ENCODE data around the gene KRTAP10-4. TPM values are rescaled to one million over a fixed set of nuclear protein-coding genes. Genes with fewer than 3 reads are reported as not detected.

Gene KRTAP10-4
- total RNA-seq, 4 donors from 2014 or later = not detected

GRCh38 chr21:44529503-44530125, 43.9 kb upstream of the KRTAP10-4 start:
- no peak for DNase-seq
- H3K4me1 ChIP-seq = no peaks in the 10 kb centered on the region
- no peaks in the 10 kb centered on the region for H3K27me3 ChIP-seq
- no peak overlapping the region for H3K27ac ChIP-seq
- WGBS, 2 donors (ENCODE audit: low coverage in 1 of 2) = 48 to 82% methylated on average over 3 to 23 of the region's 23 CpGs
- H3K4me3 ChIP-seq = no peak overlapping the region
- in situ Hi-C loops (cut with MboI; ENCODE audit: low pct_ligation_motif_present in 1 of 4, low pct_unique_long_range_greater_than_20kb in 1 of 4, low sequenced_read_pairs in 3 of 4) (no loop called here), intact Hi-C loops (cut with DNase I; ENCODE audit: low total_unique reads) (no loop called here)
- TF ChIP-seq EP300 (IDR thresholded peaks at IDR 0.05; ENCODE audit: low read depth) (no peak), POLR2A (IDR thresholded peaks at IDR 0.05) (no peak), POLR2AphosphoS5 (IDR thresholded peaks at IDR 0.05) (no peak), CTCF (IDR thresholded peaks at IDR 0.05) (no peak)
- H3K9me3 ChIP-seq = no peaks in the 10 kb centered on the region
- H3K36me3 ChIP-seq = no peaks in the 10 kb centered on the region

- TF ChIP-seq EP300 (IDR thresholded peaks at IDR 0.05; ENCODE audit: low read depth) = no peak
- no peak for TF ChIP-seq CTCF (IDR thresholded peaks at IDR 0.05)
- TF ChIP-seq POLR2A (IDR thresholded peaks at IDR 0.05) = no peak
- TF ChIP-seq POLR2AphosphoS5 (IDR thresholded peaks at IDR 0.05) = no peak
- Histone ChIP-seq H3K4me3 (no peak overlapping the region), H3K4me1 (no peaks in the 10 kb centered on the region), H3K9me3 (no peaks in the 10 kb centered on the region), H3K27me3 (no peaks in the 10 kb centered on the region), H3K36me3 (no peaks in the 10 kb centered on the region), H3K27ac (no peak overlapping the region)
- intact Hi-C loops (cut with DNase I; ENCODE audit: low total_unique reads) (no loop called here), in situ Hi-C loops (cut with MboI; ENCODE audit: low pct_ligation_motif_present in 1 of 4, low pct_unique_long_range_greater_than_20kb in 1 of 4, low sequenced_read_pairs in 3 of 4) (no loop called here)
- DNase-seq = no peak
- 74 to 83% methylated on average over 1 to 7 of the region's 7 CpGs for WGBS, 2 donors (ENCODE audit: low coverage in 1 of 2)
These were observed 43.2 kb upstream of the KRTAP10-4 start for GRCh38 chr21:44530221-44530902.

DNA sequence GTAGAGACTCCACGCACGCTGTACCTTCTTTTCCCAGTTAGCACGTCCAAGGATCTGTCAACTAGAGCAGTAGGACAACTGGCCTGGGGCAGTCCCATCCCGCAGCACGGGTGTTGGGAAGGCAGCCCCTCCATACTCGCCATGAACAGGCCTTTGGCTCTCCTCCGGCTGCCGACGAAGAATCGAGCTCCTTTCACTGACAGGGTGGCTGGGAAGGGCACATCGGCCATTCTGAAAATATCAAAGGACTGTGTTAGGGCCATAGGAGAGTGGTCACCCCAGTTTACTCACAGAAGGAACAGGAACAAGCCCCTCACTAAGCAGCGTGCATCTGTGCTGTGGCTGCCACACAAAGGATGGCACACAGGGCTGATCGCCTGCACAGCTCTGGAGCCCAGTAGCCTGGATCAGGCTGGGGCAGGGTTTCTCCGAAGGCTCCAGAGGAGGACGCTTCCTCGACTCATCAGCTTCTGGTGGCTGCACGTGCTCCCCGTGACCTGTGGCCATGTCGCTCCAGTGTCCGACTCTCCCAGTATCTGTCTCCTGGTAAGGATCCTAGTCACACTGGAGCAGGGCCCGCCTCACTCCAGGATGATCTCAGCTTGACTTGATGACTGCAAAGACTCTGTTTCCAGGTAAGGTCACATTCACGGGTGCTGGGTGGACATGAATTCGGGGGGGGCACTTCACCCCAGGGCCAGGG, 42.5 kb upstream of the KRTAP10-4 start:
- 86% methylated on average over 23 of the region's 23 CpGs; no CpG with 5 or more reads in 1 of the 2 donors for WGBS, 2 donors (ENCODE audit: low coverage in 1 of 2)
- DNase-seq = peak; percentile 3

More for the DNA sequence above, 42.5 kb upstream of the KRTAP10-4 start:
- no peak overlapping the region for H3K27ac ChIP-seq
- no peaks in the 10 kb centered on the region for H3K27me3 ChIP-seq
- H3K9me3 ChIP-seq = no peaks in the 10 kb centered on the region
- H3K4me1 ChIP-seq = no peaks in the 10 kb centered on the region
- no peaks in the 10 kb centered on the region for H3K36me3 ChIP-seq
- in situ Hi-C loops (cut with MboI; ENCODE audit: low pct_ligation_motif_present in 1 of 4, low pct_unique_long_range_greater_than_20kb in 1 of 4, low sequenced_read_pairs in 3 of 4) = no loop called here
- H3K4me3 ChIP-seq = no peak overlapping the region
- intact Hi-C loops (cut with DNase I; ENCODE audit: low total_unique reads) = no loop called here
- TF ChIP-seq POLR2A (IDR thresholded peaks at IDR 0.05) = no peak
- no peak for TF ChIP-seq POLR2AphosphoS5 (IDR thresholded peaks at IDR 0.05)
- TF ChIP-seq CTCF (IDR thresholded peaks at IDR 0.05) = no peak
- no peak for TF ChIP-seq EP300 (IDR thresholded peaks at IDR 0.05; ENCODE audit: low read depth)

All from transverse colon (tissue), 4 donors.